Neural crest cell (in vitro differentiated cells): ENCODE data around the gene SYAP1. TPM values are rescaled to one million over a fixed set of nuclear protein-coding genes. Genes with fewer than 3 reads are reported as not detected.

Source experiments
- DNase-seq: peaks from one replicate; pipeline ENCODE4 v3.0.0; 2021; ENCODE audit warnings: low read depth, mixed read lengths, low spot score
- H3K27ac Mint-ChIP-seq: one replicate; pipeline ENCODE4 v1.8.0; 2021; ENCODE audit warnings: mild to moderate bottlenecking, mixed read lengths; ENCODE audit not compliant: unreplicated experiment
- H3K27me3 Mint-ChIP-seq: 2 replicates; pipeline ENCODE4 v1.8.0; 2021; ENCODE audit warnings: low read depth, mild to moderate bottlenecking, mixed read lengths
- H3K36me3 Mint-ChIP-seq: 2 replicates; pipeline ENCODE4 v1.8.0; 2021; ENCODE audit warnings: low read depth, mild to moderate bottlenecking, mixed read lengths
- H3K4me1 Mint-ChIP-seq: 2 replicates; pipeline ENCODE4 v1.8.0; 2021; ENCODE audit warnings: mixed read lengths
- H3K4me3 Mint-ChIP-seq: one replicate; pipeline ENCODE4 v1.8.0; 2021; ENCODE audit warnings: mild to moderate bottlenecking, mixed read lengths
- H3K9me3 Mint-ChIP-seq: 2 replicates; pipeline ENCODE4 v1.8.0; 2021; ENCODE audit warnings: mixed read lengths
- total RNA-seq: library from RNA; stranded (reverse); gene quantifications from 2 replicates; pipeline ENCODE4 v1.2.1, GENCODE V29; 2021
- TF ChIP-seq, protein P1 (sequence below): fragments of 200-600 bp; sonication (generic); conservative IDR thresholded peaks from 2 replicates; pipeline ENCODE4 v1.5.0; 2021; ENCODE audit warnings: antibody characterized with exemption, mild to moderate bottlenecking

Gene SYAP1
- total RNA-seq, 1 donor from 2014 or later: 38.0 TPM

DNA sequence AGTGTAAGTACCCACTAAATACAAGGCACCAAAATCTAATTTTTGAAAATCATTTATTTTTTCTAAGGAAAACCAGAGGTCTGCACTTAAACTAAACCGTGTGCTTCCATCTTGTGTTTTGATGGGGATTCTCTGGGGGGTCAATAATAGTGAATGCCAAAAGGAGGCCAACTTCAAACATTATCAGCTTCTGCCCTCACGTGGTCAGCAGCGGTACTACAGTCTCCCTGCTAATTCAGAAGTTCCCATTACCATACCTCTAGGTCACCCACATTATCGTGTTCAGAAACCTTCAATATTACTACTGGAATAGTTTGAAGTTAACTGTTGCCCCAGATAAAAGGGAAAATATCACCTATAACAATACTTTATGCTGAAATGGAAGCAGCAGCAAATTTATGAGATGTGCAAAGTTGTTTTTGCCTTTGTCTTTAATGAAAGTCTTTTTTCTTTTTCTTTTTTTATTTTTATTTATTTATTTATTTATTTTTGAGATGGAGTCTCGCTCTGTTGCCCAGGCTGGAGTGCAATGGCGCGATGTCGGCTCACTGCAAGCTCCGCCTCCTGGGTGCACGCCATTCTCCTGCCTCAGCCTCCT lies 24.2 kb upstream of the SYAP1 start:
- Mint-ChIP-seq H3K4me3 (no peak overlapping the region), H3K27me3 (no peaks in the 10 kb centered on the region), H3K9me3 (no peaks in the 10 kb centered on the region), H3K36me3 (peaks cover 24% of the 10 kb centered on the region), H3K4me1 (peaks cover 3% of the 10 kb centered on the region), H3K27ac (no peak overlapping the region)
- peak; percentile 80 for DNase-seq
- TF ChIP-seq, protein P1, sequence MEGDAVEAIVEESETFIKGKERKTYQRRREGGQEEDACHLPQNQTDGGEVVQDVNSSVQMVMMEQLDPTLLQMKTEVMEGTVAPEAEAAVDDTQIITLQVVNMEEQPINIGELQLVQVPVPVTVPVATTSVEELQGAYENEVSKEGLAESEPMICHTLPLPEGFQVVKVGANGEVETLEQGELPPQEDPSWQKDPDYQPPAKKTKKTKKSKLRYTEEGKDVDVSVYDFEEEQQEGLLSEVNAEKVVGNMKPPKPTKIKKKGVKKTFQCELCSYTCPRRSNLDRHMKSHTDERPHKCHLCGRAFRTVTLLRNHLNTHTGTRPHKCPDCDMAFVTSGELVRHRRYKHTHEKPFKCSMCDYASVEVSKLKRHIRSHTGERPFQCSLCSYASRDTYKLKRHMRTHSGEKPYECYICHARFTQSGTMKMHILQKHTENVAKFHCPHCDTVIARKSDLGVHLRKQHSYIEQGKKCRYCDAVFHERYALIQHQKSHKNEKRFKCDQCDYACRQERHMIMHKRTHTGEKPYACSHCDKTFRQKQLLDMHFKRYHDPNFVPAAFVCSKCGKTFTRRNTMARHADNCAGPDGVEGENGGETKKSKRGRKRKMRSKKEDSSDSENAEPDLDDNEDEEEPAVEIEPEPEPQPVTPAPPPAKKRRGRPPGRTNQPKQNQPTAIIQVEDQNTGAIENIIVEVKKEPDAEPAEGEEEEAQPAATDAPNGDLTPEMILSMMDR: peak; percentile 95

DNA sequence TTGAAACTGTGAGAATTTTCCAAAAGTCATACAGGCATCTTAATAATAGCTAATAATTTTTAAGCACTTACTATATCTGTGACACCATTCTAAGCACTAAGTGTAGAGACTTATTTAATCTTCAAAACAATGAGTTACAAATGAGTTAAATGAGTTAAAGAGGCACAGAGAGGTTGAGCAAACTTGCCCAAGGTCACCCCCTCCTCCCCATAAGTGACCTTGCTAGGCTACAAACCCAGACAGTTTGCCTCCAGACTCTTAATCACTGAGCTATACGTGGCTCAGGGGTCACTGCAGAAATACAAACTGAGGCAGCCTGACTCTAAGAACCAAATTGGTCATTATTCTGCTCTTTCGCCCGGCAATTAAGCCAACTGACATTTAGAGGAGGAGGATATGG lies 22.5 kb upstream of the SYAP1 start:
- H3K4me1 Mint-ChIP-seq: peaks cover 3% of the 10 kb centered on the region
- no peaks in the 10 kb centered on the region for H3K27me3 Mint-ChIP-seq
- TF ChIP-seq, protein P1: no peak
- no peak for DNase-seq
- H3K36me3 Mint-ChIP-seq: peaks cover 23% of the 10 kb centered on the region
- no peak overlapping the region for H3K4me3 Mint-ChIP-seq
- no peaks in the 10 kb centered on the region for H3K9me3 Mint-ChIP-seq
- no peak overlapping the region for H3K27ac Mint-ChIP-seq

DNA sequence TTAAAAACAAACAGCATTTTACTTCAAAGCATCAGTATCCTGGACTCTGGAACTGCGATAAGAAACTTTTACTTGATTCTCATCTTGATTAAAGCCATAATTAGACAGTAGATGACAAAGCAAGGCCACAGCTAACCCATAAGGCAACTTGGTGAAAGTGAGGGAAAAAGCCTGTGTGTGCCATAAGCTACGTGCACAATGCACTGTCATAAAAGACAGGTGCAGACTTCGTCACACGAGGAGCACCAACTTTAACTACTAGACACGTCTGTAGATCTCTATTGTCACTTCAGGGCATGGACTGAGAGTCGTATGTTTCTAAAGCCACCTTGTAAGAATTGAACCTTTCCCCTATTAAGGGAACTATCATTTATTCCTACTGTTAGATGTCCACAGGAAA lies 20.0 kb upstream of the SYAP1 start:
- peaks cover 23% of the 10 kb centered on the region for H3K36me3 Mint-ChIP-seq
- DNase-seq: no peak
- TF ChIP-seq, protein P1: no peak
- H3K27me3 Mint-ChIP-seq: no peaks in the 10 kb centered on the region
- H3K27ac Mint-ChIP-seq: no peak overlapping the region
- H3K9me3 Mint-ChIP-seq: no peaks in the 10 kb centered on the region
- peak overlapping the region; percentile 31 for H3K4me3 Mint-ChIP-seq
- H3K4me1 Mint-ChIP-seq: peaks cover 3% of the 10 kb centered on the region

DNA sequence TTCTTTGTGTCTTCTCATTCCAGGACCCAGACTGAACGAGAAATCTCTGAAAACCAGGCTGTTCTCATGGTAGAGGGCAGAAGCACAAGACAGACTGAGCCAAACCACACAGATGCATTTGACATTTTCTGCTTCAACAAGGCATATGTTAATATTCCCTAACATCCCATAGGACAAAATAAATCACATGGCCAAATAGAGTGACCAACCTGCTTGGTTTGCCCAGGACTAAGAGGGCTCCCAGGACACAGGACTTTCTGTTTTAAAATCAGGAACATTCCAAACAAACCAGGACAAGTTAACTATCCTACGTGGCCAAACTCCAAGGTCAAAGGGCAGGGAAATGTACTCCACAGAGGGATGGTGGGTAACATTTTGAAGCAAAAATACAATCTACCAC lies 18.7 kb upstream of the SYAP1 start:
- H3K4me1 Mint-ChIP-seq: peaks cover 4% of the 10 kb centered on the region
- TF ChIP-seq, protein P1: no peak
- H3K4me3 Mint-ChIP-seq: no peak overlapping the region
- no peaks in the 10 kb centered on the region for H3K9me3 Mint-ChIP-seq
- no peaks in the 10 kb centered on the region for H3K27me3 Mint-ChIP-seq
- H3K36me3 Mint-ChIP-seq: peaks cover 20% of the 10 kb centered on the region
- DNase-seq: no peak
- no peak overlapping the region for H3K27ac Mint-ChIP-seq

DNA sequence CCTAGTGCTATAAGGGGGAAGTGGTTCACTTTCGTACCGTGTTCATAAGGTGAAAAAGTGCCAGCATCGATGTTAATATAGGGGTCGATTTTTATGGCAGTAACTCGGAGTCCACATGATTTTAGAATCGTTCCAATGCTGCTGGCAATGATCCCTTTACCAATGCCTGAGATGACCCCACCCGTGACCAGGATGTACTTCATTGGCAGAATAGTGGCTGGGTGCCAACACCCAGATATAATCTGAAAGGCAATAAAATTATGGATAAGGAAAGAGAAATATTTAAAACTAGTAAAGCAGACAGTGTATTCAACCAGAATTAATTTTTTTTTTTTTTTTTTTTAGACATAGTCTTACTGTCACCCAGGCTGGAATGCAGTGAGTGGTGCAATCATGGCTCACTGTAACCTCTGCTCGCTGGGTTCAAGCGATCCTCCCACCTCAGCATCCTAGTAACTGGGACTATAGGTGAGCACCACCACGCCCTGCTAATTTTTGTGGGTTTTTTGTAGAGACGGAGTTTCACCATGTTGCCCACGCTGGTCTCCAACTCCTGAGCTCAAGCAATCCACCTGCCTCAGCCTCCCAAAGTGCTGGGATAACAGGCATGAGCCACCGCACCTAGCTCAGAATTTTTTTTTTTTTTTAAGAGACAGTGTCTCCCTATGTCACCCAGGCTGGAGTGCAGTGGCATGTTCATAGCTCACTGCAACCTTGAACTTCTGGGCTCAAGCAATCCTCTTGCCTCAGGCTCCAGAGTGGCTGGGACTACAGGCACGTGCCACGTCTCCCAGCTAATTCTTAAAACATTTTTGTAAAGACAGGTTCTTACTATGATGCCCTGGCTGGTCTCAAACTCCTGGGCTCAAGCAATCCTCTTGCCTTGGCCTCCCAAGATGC lies 16.5 kb upstream of the SYAP1 start:
- no peaks in the 10 kb centered on the region for H3K9me3 Mint-ChIP-seq

More for the DNA sequence above, 16.5 kb upstream of the SYAP1 start:
- TF ChIP-seq, protein P1: no peak
- peaks cover 4% of the 10 kb centered on the region for H3K4me1 Mint-ChIP-seq
- peak overlapping the region; percentile 12 for H3K27ac Mint-ChIP-seq
- no peak overlapping the region for H3K4me3 Mint-ChIP-seq
- H3K27me3 Mint-ChIP-seq: no peaks in the 10 kb centered on the region
- H3K36me3 Mint-ChIP-seq: peaks cover 15% of the 10 kb centered on the region
- DNase-seq: no peak
